ENCODE data around the gene PP2D1.

GRCh38 chr3:20022954-20023622, 11.0 kb upstream of the PP2D1 start:
- TF ChIP-seq YY1 (IDR thresholded peaks at IDR 0.05; ENCODE audit: insufficient read depth, insufficient read length), result no peak
- TF ChIP-seq SUZ12 (IDR thresholded peaks at IDR 0.05; ENCODE audit: extremely low read depth, insufficient read depth, insufficient read length), result no peak
- no peak for TF ChIP-seq ZNF274 (IDR thresholded peaks at IDR 0.05; ENCODE audit: low read depth, low read length)

All from NT2/D1 (cell line).